ENCODE results near the gene ERBB3. TPM values are rescaled to one million over a fixed set of nuclear protein-coding genes. Genes with fewer than 3 reads are reported as not detected.
A peak's percentile ranks its signal among the peaks of the same experiment; 100 is the strongest.

Gene ERBB3
- total RNA-seq (2022): 170 and 183 TPM in 2 replicates
- percentile 83 among the genes with signal in this experiment for Bru-seq, nascent RNA
- percentile 95 among the genes with signal in this experiment for BruChase-seq, experiment 1, labeled RNA remaining after a 6-hour chase
- BruChase-seq, experiment 2, labeled RNA remaining after a 2-hour chase: percentile 92 among the genes with signal in this experiment
- long read RNA-seq, full-length matches to known transcripts: 21 of 70 reads
- long read RNA-seq, partial matches to known transcripts: 43 of 70 reads
- long read RNA-seq, other reads (novel, unspliced or antisense): 6 of 70 reads

DNA sequence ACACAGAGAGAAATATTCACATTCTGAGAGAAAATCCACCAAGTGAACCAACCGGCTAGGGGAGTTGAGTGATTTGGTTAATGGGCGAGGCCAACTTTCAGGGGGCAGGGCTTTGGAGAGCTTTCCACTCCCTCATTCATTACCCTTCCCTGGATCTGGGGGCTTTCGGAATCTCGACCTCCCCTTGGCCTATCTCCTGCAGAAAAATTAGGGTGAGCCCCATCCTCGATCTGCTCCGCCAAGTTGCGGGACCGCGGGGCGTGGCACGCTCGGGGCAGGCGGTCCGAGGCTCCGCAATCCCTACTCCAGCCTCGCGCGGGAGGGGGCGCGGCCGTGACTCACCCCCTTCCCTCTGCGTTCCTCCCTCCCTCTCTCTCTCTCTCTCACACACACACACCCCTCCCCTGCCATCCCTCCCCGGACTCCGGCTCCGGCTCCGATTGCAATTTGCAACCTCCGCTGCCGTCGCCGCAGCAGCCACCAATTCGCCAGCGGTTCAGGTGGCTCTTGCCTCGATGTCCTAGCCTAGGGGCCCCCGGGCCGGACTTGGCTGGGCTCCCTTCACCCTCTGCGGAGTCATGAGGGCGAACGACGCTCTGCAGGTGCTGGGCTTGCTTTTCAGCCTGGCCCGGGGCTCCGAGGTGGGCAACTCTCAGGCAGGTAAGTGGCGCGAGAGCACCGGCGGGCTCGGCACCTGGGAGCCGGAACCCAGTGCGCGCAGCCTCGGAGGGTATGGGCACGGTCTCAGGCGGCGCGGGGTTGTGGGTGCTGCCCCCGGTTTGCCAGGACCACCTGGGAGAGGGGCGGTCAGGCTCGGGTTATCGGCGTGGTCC is at the start of gene ERBB3:
TSS of gene ERBB3 (plus strand) at position 443 of the 833 bp plus-strand sequence. CDS start at position 579, 136 bp downstream.
- CTCF ChIA-PET: interaction anchor here (0.5 to 1.7 kb wide), 14 partner anchors 11 to 416 kb away, joined by 3 to 23 read pairs (median 4); partner anchors contain the start of genes ORMDL2, PA2G4, SARNP and SMARCC2
- no TSS peak for BruUV-seq (replicated peaks)
- peak; percentile 94 for DNase-seq
- no peaks in the 10 kb centered on the region for H3K9me3 Mint-ChIP-seq (ENCODE audit: low read depth, unreplicated experiment)
- peaks cover 52% of the 10 kb centered on the region for H3K36me3 Mint-ChIP-seq (ENCODE audit: insufficient read depth, unreplicated experiment)
- intact Hi-C loops (cut with micrococcal nuclease; ENCODE audit: unreplicated experiment): loop anchor here (1.0 kb wide), 1 partner anchor 33 kb away; no protein-coding TSS in a partner anchor
- TF ChIP-seq, protein P1, sequence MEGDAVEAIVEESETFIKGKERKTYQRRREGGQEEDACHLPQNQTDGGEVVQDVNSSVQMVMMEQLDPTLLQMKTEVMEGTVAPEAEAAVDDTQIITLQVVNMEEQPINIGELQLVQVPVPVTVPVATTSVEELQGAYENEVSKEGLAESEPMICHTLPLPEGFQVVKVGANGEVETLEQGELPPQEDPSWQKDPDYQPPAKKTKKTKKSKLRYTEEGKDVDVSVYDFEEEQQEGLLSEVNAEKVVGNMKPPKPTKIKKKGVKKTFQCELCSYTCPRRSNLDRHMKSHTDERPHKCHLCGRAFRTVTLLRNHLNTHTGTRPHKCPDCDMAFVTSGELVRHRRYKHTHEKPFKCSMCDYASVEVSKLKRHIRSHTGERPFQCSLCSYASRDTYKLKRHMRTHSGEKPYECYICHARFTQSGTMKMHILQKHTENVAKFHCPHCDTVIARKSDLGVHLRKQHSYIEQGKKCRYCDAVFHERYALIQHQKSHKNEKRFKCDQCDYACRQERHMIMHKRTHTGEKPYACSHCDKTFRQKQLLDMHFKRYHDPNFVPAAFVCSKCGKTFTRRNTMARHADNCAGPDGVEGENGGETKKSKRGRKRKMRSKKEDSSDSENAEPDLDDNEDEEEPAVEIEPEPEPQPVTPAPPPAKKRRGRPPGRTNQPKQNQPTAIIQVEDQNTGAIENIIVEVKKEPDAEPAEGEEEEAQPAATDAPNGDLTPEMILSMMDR (IDR thresholded peaks at IDR 0.05; ENCODE audit: unreplicated experiment): no peak
- peaks cover 24% of the 10 kb centered on the region for H3K4me1 Mint-ChIP-seq (ENCODE audit: low read depth, unreplicated experiment)
- peak within 1 kb of the TSS; percentile 99 for H3K4me3 Mint-ChIP-seq (ENCODE audit: low read depth, unreplicated experiment)
- no peaks in the 10 kb centered on the region for H3K27me3 Mint-ChIP-seq (ENCODE audit: unreplicated experiment)
- peak within 1 kb of the TSS; percentile 95 for H3K27ac Mint-ChIP-seq (ENCODE audit: unreplicated experiment)

DNA sequence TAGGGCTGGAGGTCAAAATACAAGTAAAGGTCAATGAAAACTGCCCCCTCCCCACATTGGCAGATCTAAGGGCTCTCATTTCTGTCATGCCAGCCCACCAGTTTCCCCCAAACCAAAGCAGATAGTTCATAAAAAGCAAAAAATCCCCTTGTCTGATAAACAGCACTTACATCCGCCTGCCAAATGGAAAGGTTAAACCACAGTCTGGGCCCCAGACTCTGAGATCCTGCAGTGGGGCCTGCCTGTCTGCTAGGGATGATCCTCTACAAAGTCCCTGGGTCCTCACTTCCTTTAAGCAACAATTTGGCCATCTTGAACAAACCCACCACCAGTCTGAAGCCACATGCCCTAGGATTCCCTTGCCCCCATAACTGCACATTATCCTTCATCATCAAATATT is 48.0 kb upstream of the ERBB3 start:
- H3K36me3 Mint-ChIP-seq (ENCODE audit: insufficient read depth, unreplicated experiment): peaks cover 3% of the 10 kb centered on the region
- BruUV-seq (replicated peaks): no TSS peak
- intact Hi-C loops (cut with micrococcal nuclease; ENCODE audit: unreplicated experiment): no loop called here

GRCh38 chr12:56034586-56035332 is 45.2 kb upstream of the ERBB3 start:
- H3K9me3 Mint-ChIP-seq (ENCODE audit: low read depth, unreplicated experiment): no peaks in the 10 kb centered on the region
- TF ChIP-seq, protein P1 (IDR thresholded peaks at IDR 0.05; ENCODE audit: unreplicated experiment): no peak
- H3K27me3 Mint-ChIP-seq (ENCODE audit: unreplicated experiment): no peaks in the 10 kb centered on the region
- H3K36me3 Mint-ChIP-seq (ENCODE audit: insufficient read depth, unreplicated experiment): peaks cover 3% of the 10 kb centered on the region
- intact Hi-C loops (cut with micrococcal nuclease; ENCODE audit: unreplicated experiment): no loop called here
- no peak overlapping the region for H3K4me3 Mint-ChIP-seq (ENCODE audit: low read depth, unreplicated experiment)
- DNase-seq: no peak
- no peak overlapping the region for H3K27ac Mint-ChIP-seq (ENCODE audit: unreplicated experiment)
- peaks cover 2% of the 10 kb centered on the region for H3K4me1 Mint-ChIP-seq (ENCODE audit: low read depth, unreplicated experiment)
- BruUV-seq (replicated peaks): no TSS peak
- CTCF ChIA-PET: no interaction called here

More for the DNA sequence above, 48.0 kb upstream of the ERBB3 start:
- TF ChIP-seq, protein P1 (IDR thresholded peaks at IDR 0.05; ENCODE audit: unreplicated experiment): no peak
- Mint-ChIP-seq H3K4me1 (ENCODE audit: low read depth, unreplicated experiment) (peaks cover 16% of the 10 kb centered on the region), H3K4me3 (ENCODE audit: low read depth, unreplicated experiment) (no peak overlapping the region), H3K27ac (ENCODE audit: unreplicated experiment) (no peak overlapping the region), H3K9me3 (ENCODE audit: low read depth, unreplicated experiment) (no peaks in the 10 kb centered on the region), H3K27me3 (ENCODE audit: unreplicated experiment) (no peaks in the 10 kb centered on the region)
- CTCF ChIA-PET: no interaction called here
- no peak for DNase-seq

- TF ChIP-seq, protein P1 (IDR thresholded peaks at IDR 0.05; ENCODE audit: unreplicated experiment): no peak
- Mint-ChIP-seq H3K4me1 (ENCODE audit: low read depth, unreplicated experiment) (no peaks in the 10 kb centered on the region), H3K27ac (ENCODE audit: unreplicated experiment) (no peak overlapping the region), H3K4me3 (ENCODE audit: low read depth, unreplicated experiment) (no peak overlapping the region), H3K36me3 (ENCODE audit: insufficient read depth, unreplicated experiment) (peaks cover 19% of the 10 kb centered on the region), H3K27me3 (ENCODE audit: unreplicated experiment) (no peaks in the 10 kb centered on the region), H3K9me3 (ENCODE audit: low read depth, unreplicated experiment) (no peaks in the 10 kb centered on the region)
- BruUV-seq (replicated peaks): no TSS peak
- DNase-seq: no peak
- CTCF ChIA-PET: interaction anchor here (0.7 to 1.1 kb wide), 2 partner anchors 40 to 43 kb away, joined by 3 read pairs; partner anchors contain the start of gene SUOX
- intact Hi-C loops (cut with micrococcal nuclease; ENCODE audit: unreplicated experiment): no loop called here
Observed at GRCh38 chr12:56037161-56037560, 42.8 kb upstream of the ERBB3 start.
